Iris pigment epithelial cell (primary cell): ENCODE measurements around the gene ST13.
A peak's percentile ranks its signal among the peaks of the same experiment; 100 is the strongest.
"Not testable (repeated sequence)": the region's sequence is repeated elsewhere in the genome, so short reads cannot be mapped to it uniquely, and the experiment has no call there.

Experiments used
- DNase-seq: peaks from one replicate; pipeline ENCODE4 v3.0.0-alpha.2; 2011; ENCODE audit warnings: low read depth

The ST13 gene

GRCh38 chr22:40856513-40857308 lies at the start of gene ST13, which contains the start of gene XPNPEP3:
TSS of gene ST13 (minus strand) at chr22:40856639. CDS start at chr22:40856540, 99 bp downstream.
TSS of gene XPNPEP3 (plus strand) at chr22:40857148. CDS start at chr22:40857182, 34 bp downstream.
- peak; percentile 97 for DNase-seq

- DNase-seq = no peak
These were observed 47.7 kb upstream of the ST13 start for GRCh38 chr22:40904101-40904500.

GRCh38 chr22:40898850-40899357 lies 42.5 kb upstream of the ST13 start:
- DNase-seq = peak; percentile 62

GRCh38 chr22:40894417-40894816 lies 38.0 kb upstream of the ST13 start:
- DNase-seq = no peak

GRCh38 chr22:40890881-40891280 lies 34.4 kb upstream of the ST13 start:
- DNase-seq = peak; percentile 61

- no peak for DNase-seq
These were observed 32.7 kb upstream of the ST13 start for GRCh38 chr22:40889116-40889515.

GRCh38 chr22:40878922-40879321 lies 22.5 kb upstream of the ST13 start:
- DNase-seq = no peak

- no peak for DNase-seq
These were observed 21.0 kb upstream of the ST13 start for GRCh38 chr22:40877488-40877887.

- no peak for DNase-seq
These were observed 20.5 kb upstream of the ST13 start for GRCh38 chr22:40876907-40877306.

- DNase-seq = no peak
These were observed 18.7 kb upstream of the ST13 start for GRCh38 chr22:40875111-40875510.

- DNase-seq = no peak
These were observed 17.6 kb upstream of the ST13 start for GRCh38 chr22:40874016-40874415.

GRCh38 chr22:40868379-40868778 lies 11.9 kb upstream of the ST13 start:
- not testable (repeated sequence) for DNase-seq

GRCh38 chr22:40867109-40867508 lies 10.7 kb upstream of the ST13 start:
- DNase-seq = no peak

- DNase-seq = no peak
These were observed 6.1 kb upstream of the ST13 start for GRCh38 chr22:40862537-40862936.

GRCh38 chr22:40862013-40862412 lies 5.6 kb upstream of the ST13 start, which contains the start of gene DNAJB7:
TSS of gene DNAJB7 (minus strand) at chr22:40862113. CDS start at chr22:40861994, 119 bp downstream.
- DNase-seq = no peak

- DNase-seq = peak; percentile 44
These were observed 943 bp upstream of the ST13 start for GRCh38 chr22:40857309-40857855.

- peak; percentile 51 for DNase-seq
These were observed 393 bp downstream of the ST13 start for GRCh38 chr22:40855979-40856512.

- DNase-seq = peak; percentile 58
These were observed 1.1 kb downstream of the ST13 start for GRCh38 chr22:40855071-40855978.

GRCh38 chr22:40853961-40854360 lies 2.5 kb downstream of the ST13 start:
- peak; percentile 50 for DNase-seq

GRCh38 chr22:40853333-40853732 lies 3.1 kb downstream of the ST13 start:
- DNase-seq = no peak

- not testable (repeated sequence) for DNase-seq
These were observed 10.6 kb downstream of the ST13 start for GRCh38 chr22:40845816-40846215.

GRCh38 chr22:40844951-40845350 lies 11.5 kb downstream of the ST13 start:
- no peak for DNase-seq
